H1 (cell line): ENCODE results near the gene PCDHGA1. TPM values are rescaled to one million over a fixed set of nuclear protein-coding genes. Genes with fewer than 3 reads are reported as not detected.

Experiments
- CTCF ChIA-PET: fragments of 300-600 bp; sonication (Branson Sonifier 250); formaldehyde crosslinking; loops from one replicate; lab custom pipeline; 2021; ENCODE audit not compliant: partially characterized antibody; lab: Charles Lee
- POLR2A ChIA-PET: fragments of 300-600 bp; sonication (Branson Sonifier 250); formaldehyde crosslinking; loops from one replicate; lab custom pipeline; 2021; ENCODE audit warnings: inconsistent platforms; ENCODE audit not compliant: partially characterized antibody; lab: Charles Lee
- DNase-seq, 2 experiments: peaks; one replicate each; pipeline versions ENCODE4 v3.0.0 to v3.0.0-alpha.2; 2010 to 2022; ENCODE audit warnings: low spot score in 2 of 2, low read depth in 1 of 2, mixed read lengths in 1 of 2
- FAIRE-seq: peaks from 2 replicates; lab custom pipeline; 2011; peaks lifted over from hg19 to GRCh38; lab: Jason Lieb, UNC
- H2AFZ ChIP-seq: 2 replicates; pipeline ENCODE4 v1.8.1; 2012; ENCODE audit warnings: low read length, inconsistent platforms
- H2AK5ac ChIP-seq: 2 replicates; pipeline ENCODE4 v1.6.1; 2013; ENCODE audit warnings: low read depth, low read length
- H2BK120ac ChIP-seq: replicated peaks from 2 replicates; pipeline ENCODE3; 2013; ENCODE audit warnings: low read depth, low read length, inconsistent platforms
- H2BK12ac ChIP-seq: 2 replicates; pipeline ENCODE4 v1.6.1; 2013; ENCODE audit warnings: low read depth, low read length
- H2BK15ac ChIP-seq: 2 replicates; pipeline ENCODE4 v1.6.1; 2013; ENCODE audit warnings: low read length
- H2BK20ac ChIP-seq: 2 replicates; pipeline ENCODE4 v1.6.1; 2013; ENCODE audit warnings: low read length
- H2BK5ac ChIP-seq: 2 replicates; pipeline ENCODE4 v1.6.1; 2013; ENCODE audit warnings: low read depth, low read length
- H3K14ac ChIP-seq: 2 replicates; pipeline ENCODE4 v1.6.1; 2013; ENCODE audit warnings: inconsistent platforms; ENCODE audit not compliant: insufficient read length
- H3K18ac ChIP-seq: 2 replicates; pipeline ENCODE4 v1.6.1; 2013; ENCODE audit warnings: low read length; ENCODE audit errors: extremely low read depth
- H3K23ac ChIP-seq: 2 replicates; pipeline ENCODE4 v1.6.1; 2013; ENCODE audit warnings: inconsistent platforms; ENCODE audit not compliant: insufficient read length
- H3K23me2 ChIP-seq: 2 replicates; pipeline ENCODE4 v1.6.1; 2013; ENCODE audit warnings: low read depth, low read length
- H3K27ac ChIP-seq: 2 replicates; pipeline ENCODE4 v1.6.1; 2011; ENCODE audit warnings: low read depth, low read length, inconsistent platforms
- H3K27me3 ChIP-seq, 4 experiments: replicated peaks in 1 of 4; 1 replicate in 1 of 4; 2 replicates in 3 of 4; pipeline versions ENCODE4 v1.6.1 to v1.8.1; 2011 to 2013; ENCODE audit warnings: low read length in 3 of 4, mild to moderate bottlenecking in 3 of 4, inconsistent platforms in 2 of 4, mixed read lengths in 2 of 4, moderate library complexity in 1 of 4; ENCODE audit not compliant: control insufficient read depth in 3 of 4, insufficient read depth in 3 of 4; ENCODE audit errors: extremely low read depth in 1 of 4
- H3K36me3 ChIP-seq, 4 experiments: 2 replicates each; pipeline versions ENCODE4 v1.6.1 to v1.8.1; 2011 to 2013; ENCODE audit warnings: mild to moderate bottlenecking in 4 of 4, low read length in 3 of 4, moderate library complexity in 2 of 4, control low read depth in 1 of 4, inconsistent platforms in 1 of 4; ENCODE audit not compliant: insufficient read depth in 4 of 4, control insufficient read depth in 2 of 4
- H3K4ac ChIP-seq: replicated peaks from 2 replicates; pipeline ENCODE3; 2013; ENCODE audit warnings: low read length, low read depth, mixed read lengths, inconsistent platforms; ENCODE audit not compliant: insufficient read length
- H3K4me1 ChIP-seq, 4 experiments: replicated peaks in 1 of 4; 1 replicate in 1 of 4; 2 replicates in 3 of 4; pipeline versions ENCODE4 v1.6.1 to v1.8.1; 2011 to 2013; ENCODE audit warnings: low read length in 3 of 4, inconsistent platforms in 2 of 4, mixed read lengths in 1 of 4; ENCODE audit not compliant: insufficient read depth in 4 of 4, control insufficient read depth in 3 of 4
- H3K4me2 ChIP-seq, 2 experiments: 2 replicates each; pipeline versions ENCODE4 v1.6.1 to v1.8.1; 2011 to 2013; ENCODE audit warnings: low read depth in 2 of 2, low read length in 2 of 2, control low read depth in 1 of 2, inconsistent platforms in 1 of 2, mild to moderate bottlenecking in 1 of 2; ENCODE audit not compliant: insufficient read depth in 1 of 2
- H3K4me3 ChIP-seq, 4 experiments: fragments of 200-600, 300-600 bp in 1 of 4; sonication (generic), shearing (Covaris generic), sonication (Bioruptor Twin) in 1 of 4; 2 replicates each; pipeline versions ENCODE4 v1.5.1 to v1.8.1; 2011 to 2016; ENCODE audit warnings: low read length in 4 of 4, low read depth in 3 of 4, control low read depth in 2 of 4, inconsistent platforms in 2 of 4, mild to moderate bottlenecking in 2 of 4, mixed read lengths in 1 of 4, moderate library complexity in 1 of 4; ENCODE audit not compliant: insufficient read depth in 2 of 4; ENCODE audit errors: extremely low read depth in 1 of 4
- H3K56ac ChIP-seq: replicated peaks from 2 replicates; pipeline ENCODE3; 2013; ENCODE audit warnings: low read depth, mild to moderate bottlenecking, mixed read lengths, low read length, inconsistent platforms; ENCODE audit not compliant: insufficient read length
- H3K79me1 ChIP-seq: 2 replicates; pipeline ENCODE4 v1.6.1; 2013; ENCODE audit warnings: low read depth, low read length, control low read depth
- H3K79me2 ChIP-seq, 2 experiments: 2 replicates each; pipeline versions ENCODE4 v1.6.1 to v1.8.1; 2012 to 2013; ENCODE audit warnings: low read length in 2 of 2, mild to moderate bottlenecking in 2 of 2, inconsistent platforms in 1 of 2; ENCODE audit not compliant: insufficient read depth in 2 of 2, control insufficient read depth in 1 of 2
- H3K9ac ChIP-seq, 4 experiments: replicated peaks in 1 of 4; 1 replicate in 1 of 4; 2 replicates in 3 of 4; pipeline versions ENCODE4 v1.6.1 to v1.8.1; 2011 to 2013; ENCODE audit warnings: low read depth in 3 of 4, low read length in 3 of 4, control low read depth in 2 of 4, mild to moderate bottlenecking in 2 of 4, moderate library complexity in 2 of 4, inconsistent platforms in 1 of 4; ENCODE audit errors: extremely low read depth in 1 of 4
- H3K9me3 ChIP-seq, 2 experiments: 2 replicates each; pipeline versions ENCODE4 v1.6.1 to v1.8.1; 2012 to 2013; ENCODE audit warnings: mild to moderate bottlenecking in 2 of 2, moderate library complexity in 2 of 2, control low read depth in 1 of 2, inconsistent platforms in 1 of 2, low read depth in 1 of 2, low read length in 1 of 2, mixed read lengths in 1 of 2; ENCODE audit not compliant: insufficient read depth in 2 of 2
- H4K20me1 ChIP-seq, 2 experiments: replicated peaks in 1 of 2; 2 replicates each; pipeline versions ENCODE3 to v1.8.1; 2011 to 2013; ENCODE audit warnings: inconsistent platforms in 2 of 2, low read length in 2 of 2, mild to moderate bottlenecking in 1 of 2; ENCODE audit not compliant: insufficient read depth in 2 of 2, control insufficient read depth in 1 of 2
- H4K5ac ChIP-seq: 2 replicates; pipeline ENCODE4 v1.6.1; 2013; ENCODE audit warnings: low read length, low read depth, mixed read lengths, inconsistent platforms; ENCODE audit not compliant: insufficient read length
- H4K8ac ChIP-seq: 2 replicates; pipeline ENCODE4 v1.8.0; 2013; ENCODE audit warnings: mild to moderate bottlenecking, moderate library complexity, low read length, inconsistent platforms; ENCODE audit not compliant: insufficient read depth; ENCODE audit errors: extremely low read depth
- H4K91ac ChIP-seq: replicated peaks from 2 replicates; pipeline ENCODE3; 2013; ENCODE audit warnings: low read length, mixed read lengths, inconsistent platforms; ENCODE audit not compliant: insufficient read length
- CTBP2 ChIP-seq: IDR thresholded peaks from 2 replicates; pipeline ENCODE4 v1.7.0; 2011; ENCODE audit warnings: borderline replicate concordance, mild to moderate bottlenecking, moderate library complexity, mixed read lengths, low read length; ENCODE audit not compliant: insufficient read depth, insufficient read length
- GTF2F1 ChIP-seq: IDR thresholded peaks from 2 replicates; pipeline ENCODE4 v1.6.1; 2012; ENCODE audit warnings: low read depth, low read length, improper control_type of control experiment, borderline replicate concordance
- RFX5 ChIP-seq: IDR thresholded peaks from 2 replicates; pipeline ENCODE4 v1.6.1; 2011; ENCODE audit warnings: low read depth, low read length, improper control_type of control experiment, borderline replicate concordance
- WGBS, 2 experiments: shearing (Covaris generic) in 1 of 2; methylation state at CpG; one replicate each; pipeline versions ENCODE4 v1.1.6 to v1.1.7; 2013 to 2015; ENCODE audit warnings: low lambda C conversion rate in 2 of 2, mixed read lengths in 2 of 2, inconsistent platforms in 1 of 2, low coverage in 1 of 2, missing lambda C conversion rate in 1 of 2; ENCODE audit not compliant: insufficient replicate concordance in 2 of 2, insufficient coverage in 1 of 2, insufficient read length in 1 of 2; ENCODE audit errors: extremely low coverage in 1 of 2, missing lambda C conversion rate in 1 of 2; 5-methylcytosine and 5-hydroxymethylcytosine counted together
- polyA plus RNA-seq, 7 experiments: library from polyadenylated mRNA; depleted of rRNA in 3 of 7; stranded (reverse) in 5 of 7; unstranded in 2 of 7; fragments of >200 nt in 5 of 7; fragments of 200-250 nt in 2 of 7; gene quantifications; 1 replicate in 5 of 7; 2 replicates in 1 of 7; 4 replicates in 1 of 7; pipeline versions ENCODE4 v1.2.1 to v1.2.3, GENCODE V29; 2011 to 2013; ENCODE audit warnings: missing spikeins in 2 of 7, mixed read lengths in 2 of 7
- total RNA-seq: library from RNA; stranded (reverse); fragmentation: NEBNext Ultra II Directional; extraction: Animal tissue kit (Norgen Biotek cat#: 25700); gene quantifications from 2 replicates; pipeline ENCODE4 v1.2.1, GENCODE V29; 2021

PCDHGA1 gene
- total and polyA plus RNA-seq, 2 of the 8 experiments (the other 6 are each of a cell fraction or from before 2014, with no cell fraction given): 0.57 to 0.89 TPM

DNA sequence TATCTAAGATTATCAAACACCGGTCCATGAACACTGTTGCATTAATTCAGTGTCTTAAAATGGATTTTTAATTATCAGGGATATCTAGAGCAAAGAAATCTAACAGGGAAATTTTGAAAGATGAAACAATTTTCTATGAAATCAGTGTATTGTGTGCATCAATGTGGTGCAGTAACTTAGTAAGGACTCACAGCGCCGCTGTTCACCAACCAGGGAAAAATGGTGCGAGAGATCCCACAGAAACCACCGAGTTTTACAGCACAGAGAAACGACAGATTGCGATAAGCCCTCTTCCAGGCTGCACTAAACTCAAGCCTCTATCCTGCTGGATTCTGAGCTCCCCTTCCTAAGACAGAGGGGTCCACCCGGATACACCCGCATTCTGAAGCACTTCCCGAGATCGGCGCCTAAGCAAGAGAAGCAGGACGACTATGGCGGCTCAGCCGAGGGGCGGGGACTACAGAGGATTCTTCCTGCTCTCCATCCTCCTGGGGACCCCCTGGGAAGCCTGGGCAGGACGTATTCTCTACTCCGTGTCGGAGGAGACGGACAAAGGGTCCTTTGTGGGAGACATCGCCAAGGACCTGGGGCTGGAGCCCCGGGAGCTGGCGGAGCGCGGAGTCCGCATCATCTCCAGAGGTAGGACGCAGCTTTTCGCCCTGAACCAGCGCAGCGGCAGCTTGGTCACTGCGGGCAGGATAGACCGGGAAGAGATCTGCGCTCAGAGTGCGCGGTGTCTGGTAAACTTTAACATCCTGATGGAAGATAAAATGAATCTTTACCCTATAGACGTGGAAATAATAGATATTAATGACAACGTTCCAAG, 52.4 kb downstream of the PCDHGA1 start, which contains the start of gene PCDHGA7:
PCDHGA7 (plus strand) TSS at position 274 of the 826 bp plus-strand sequence; CDS start at position 432, 158 bp downstream.
- Histone ChIP-seq H2AK5ac (no peak within 1 kb of the TSS), H3K27ac (no peak within 1 kb of the TSS), H3K23me2 (no peaks in the 10 kb centered on the region; the same call in 1 of the 2 replicates), H3K4me3 (no peak within 1 kb of the TSS), H2AFZ (no peak within 1 kb of the TSS), H3K9ac (no peak within 1 kb of the TSS)
- FAIRE-seq (no peak), DNase-seq (no peak)
- CTCF ChIA-PET: interaction anchor here (0.7 to 1.0 kb wide), 3 partner anchors 27 to 160 kb away, joined by 3 to 4 read pairs (median 3); partner anchors contain the start of gene PCDHB14
- TF ChIP-seq RFX5 (no peak), GTF2F1 (no peak), CTBP2 (no peak)
- TF ChIP-seq, all 59 proteins: peak for 0
- H2BK12ac ChIP-seq: no peak within 1 kb of the TSS
- H3K23ac ChIP-seq: no peak within 1 kb of the TSS
- no peak within 1 kb of the TSS for H2BK15ac ChIP-seq
- POLR2A ChIA-PET: no interaction called here
- H3K18ac ChIP-seq: no peak within 1 kb of the TSS
- H2BK20ac ChIP-seq: no peak within 1 kb of the TSS
- H3K14ac ChIP-seq: no peak within 1 kb of the TSS
- no peak within 1 kb of the TSS for H4K91ac ChIP-seq
- no peaks in the 10 kb centered on the region for H3K4me1 ChIP-seq
- H4K8ac ChIP-seq: no peak within 1 kb of the TSS; the same call in 1 of the 2 replicates
- H3K56ac ChIP-seq: no peak within 1 kb of the TSS
- no peaks in the 10 kb centered on the region for H3K27me3 ChIP-seq
- no peak within 1 kb of the TSS for H2BK5ac ChIP-seq
- H3K4me2 ChIP-seq: no peak within 1 kb of the TSS
- H2BK120ac ChIP-seq: no peak within 1 kb of the TSS
- H3K9me3 ChIP-seq: peaks cover 22 to 26% of the 10 kb centered on the region in 2 experiments
- H3K4ac ChIP-seq: no peak within 1 kb of the TSS
- WGBS, 2 experiments: 95% methylated on average over 37 of the region's 37 CpGs; no CpG with 5 or more reads in 1 of the 2 experiments
- no peaks in the 10 kb centered on the region for H3K79me2 ChIP-seq
- no peaks in the 10 kb centered on the region; a peak in 1 of 8 replicates for H3K36me3 ChIP-seq
- no peaks in the 10 kb centered on the region for H4K20me1 ChIP-seq
- no peaks in the 10 kb centered on the region for H3K79me1 ChIP-seq
- H4K5ac ChIP-seq: no peak within 1 kb of the TSS
